GM12872 (cell line): ENCODE results near the gene VPS37C.

Experiments used
- CTCF ChIP-seq: IDR thresholded peaks from 3 replicates; pipeline ENCODE4 v1.5.1; 2011; ENCODE audit warnings: low read depth, mild to moderate bottlenecking, low read length, moderate library complexity; ENCODE audit not compliant: insufficient read depth

VPS37C gene

GRCh38 chr11:61114913-61115312, 46.3 kb downstream of the VPS37C start:
- TF ChIP-seq CTCF: no peak

- no peak for TF ChIP-seq CTCF
Measured at GRCh38 chr11:61113201-61113600, 48.0 kb downstream of the VPS37C start.

GRCh38 chr11:61112575-61112974, 48.7 kb downstream of the VPS37C start:
- TF ChIP-seq CTCF: no peak

GRCh38 chr11:61111786-61112517, 49.3 kb downstream of the VPS37C start:
- no peak for TF ChIP-seq CTCF

GRCh38 chr11:61111050-61111435, 50.2 kb downstream of the VPS37C start:
- TF ChIP-seq CTCF: no peak

GRCh38 chr11:61110255-61111049, 50.8 kb downstream of the VPS37C start:
- TF ChIP-seq CTCF: no peak

GRCh38 chr11:61109671-61110070, 51.6 kb downstream of the VPS37C start:
- no peak for TF ChIP-seq CTCF
